Right lobe of liver (tissue), 4 donors: ENCODE measurements around the gene SREBF2.

ENCODE experiments used
- POLR2A ChIP-seq: fragments of 450-650 bp; IDR thresholded peaks from one replicate; pipeline ENCODE4 v1.6.1; 2017; ENCODE audit warnings: antibody characterized with exemption, mild to moderate bottlenecking
- TF ChIP-seq, protein P1 (sequence below), 4 donors: fragments of 200-600 bp in 3 of 4; fragments of 450-650 bp in 1 of 4; IDR thresholded peaks; one replicate each; pipeline versions ENCODE4 v1.5.1 to v1.8.0; 2016 to 2022; ENCODE audit warnings: antibody characterized with exemption in 4 of 4, mild to moderate bottlenecking in 2 of 4
- donor health status: DM: no; HTN: no; CAD: no.
- donor health status: DM: no; HTN: no; CAD: no.
- donor health status: DM: no; HTN: yes; CAD: no.

GRCh38 chr22:41821471-41822316 lies 11.2 kb upstream of the SREBF2 start:
- TF ChIP-seq, protein P1, sequence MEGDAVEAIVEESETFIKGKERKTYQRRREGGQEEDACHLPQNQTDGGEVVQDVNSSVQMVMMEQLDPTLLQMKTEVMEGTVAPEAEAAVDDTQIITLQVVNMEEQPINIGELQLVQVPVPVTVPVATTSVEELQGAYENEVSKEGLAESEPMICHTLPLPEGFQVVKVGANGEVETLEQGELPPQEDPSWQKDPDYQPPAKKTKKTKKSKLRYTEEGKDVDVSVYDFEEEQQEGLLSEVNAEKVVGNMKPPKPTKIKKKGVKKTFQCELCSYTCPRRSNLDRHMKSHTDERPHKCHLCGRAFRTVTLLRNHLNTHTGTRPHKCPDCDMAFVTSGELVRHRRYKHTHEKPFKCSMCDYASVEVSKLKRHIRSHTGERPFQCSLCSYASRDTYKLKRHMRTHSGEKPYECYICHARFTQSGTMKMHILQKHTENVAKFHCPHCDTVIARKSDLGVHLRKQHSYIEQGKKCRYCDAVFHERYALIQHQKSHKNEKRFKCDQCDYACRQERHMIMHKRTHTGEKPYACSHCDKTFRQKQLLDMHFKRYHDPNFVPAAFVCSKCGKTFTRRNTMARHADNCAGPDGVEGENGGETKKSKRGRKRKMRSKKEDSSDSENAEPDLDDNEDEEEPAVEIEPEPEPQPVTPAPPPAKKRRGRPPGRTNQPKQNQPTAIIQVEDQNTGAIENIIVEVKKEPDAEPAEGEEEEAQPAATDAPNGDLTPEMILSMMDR (IDR thresholded peaks at IDR 0.05), result no peak
- no peak for TF ChIP-seq POLR2A
